ENCODE data around the gene DPP6.

DNA sequence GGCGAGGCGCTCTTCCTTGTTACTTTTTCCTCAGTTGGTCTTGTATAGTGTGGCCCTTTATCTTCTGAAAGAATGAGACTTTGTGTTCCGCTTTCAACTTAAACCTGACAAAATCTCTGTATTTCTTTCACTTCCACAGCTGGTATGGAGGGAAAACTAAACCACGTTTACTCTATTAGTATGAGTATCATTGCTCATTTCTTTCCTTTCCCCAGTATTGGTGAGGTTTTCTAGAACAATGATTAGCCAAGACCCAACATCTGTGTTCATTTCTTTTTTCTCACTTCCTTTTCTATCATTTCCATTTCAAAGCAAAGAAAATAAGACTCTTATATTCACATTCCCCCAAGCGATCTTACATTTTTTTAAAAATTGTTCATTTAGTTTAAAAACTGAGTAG is 785.4 kb downstream of the DPP6 start:
- TF ChIP-seq CTCF (conservative IDR thresholded peaks at IDR 0.05; ENCODE audit: low read length) (no peak), EZH2phosphoT487 (IDR thresholded peaks at IDR 0.05; ENCODE audit: borderline replicate concordance, low read depth, low read length) (no peak)
